Measurements from ENCODE around the gene NGDN. TPM values are rescaled to one million over a fixed set of nuclear protein-coding genes. Genes with fewer than 3 reads are reported as not detected.
"Not testable (repeated sequence)": the region's sequence is repeated elsewhere in the genome, so short reads cannot be mapped to it uniquely, and the experiment has no call there.

NGDN gene
- total and polyA plus RNA-seq, 2 of the 4 experiments (the other 2 are of a cell fraction) = 48.1 to 49.8 TPM

- H3K79me1 ChIP-seq (ENCODE audit: low read depth in 1 of 2, low read length in 2 of 2); H2BK5ac ChIP-seq (ENCODE audit: low read depth, low read length, poor library complexity, severe bottlenecking); H4K5ac ChIP-seq (ENCODE audit: low read depth, low read length); H2BK15ac ChIP-seq (ENCODE audit: low read depth, low read length); ATAC-seq (ENCODE audit: low read depth); H3K4me3 ChIP-seq (ENCODE audit: insufficient read depth, low read depth, low read length); H3K23ac ChIP-seq (ENCODE audit: low read depth, low read length); H2AK9ac ChIP-seq (replicated peaks; ENCODE audit: low read depth, low read length, poor library complexity); intact Hi-C loops (cut with micrococcal nuclease); DNase-seq; H3K14ac ChIP-seq (replicated peaks; ENCODE audit: low read depth, low read length); H2AFZ ChIP-seq (replicated peaks; ENCODE audit: low read length, poor library complexity); H3K56ac ChIP-seq (ENCODE audit: extremely low read depth, insufficient read depth, low read length); H3K4ac ChIP-seq (ENCODE audit: low read depth, low read length); H4K20me1 ChIP-seq (ENCODE audit: insufficient read depth, low read length); BruUV-seq (replicated peaks); H3K27ac ChIP-seq (ENCODE audit: insufficient read depth, low read length); H2AK5ac ChIP-seq (ENCODE audit: low read depth, low read length); H3K27me3 ChIP-seq (ENCODE audit: control insufficient read depth, insufficient read depth, low read length); H3K18ac ChIP-seq (ENCODE audit: low read depth, low read length); H3K9me3 ChIP-seq (ENCODE audit: control insufficient read depth, insufficient read depth, low read length); H3K36me3 ChIP-seq (ENCODE audit: control insufficient read depth, insufficient read depth, low read length); H3K4me1 ChIP-seq (ENCODE audit: control insufficient read depth, insufficient read depth, low read length); in situ Hi-C loops (cut with MboI; ENCODE audit: low sequenced_read_pairs); H4K8ac ChIP-seq (ENCODE audit: low read depth in 2 of 2, low read length in 2 of 2); POLR2A ChIA-PET (ENCODE audit: unreplicated experiment); H2BK120ac ChIP-seq (ENCODE audit: low read depth, low read length); dilution Hi-C loops (cut with HindIII; ENCODE audit: low sequenced_read_pairs, unreplicated experiment); H3K9me1 ChIP-seq (ENCODE audit: insufficient read depth, low read length); H3K9ac ChIP-seq (ENCODE audit: low read depth, low read length); H3K4me2 ChIP-seq (ENCODE audit: low read depth, low read length); CTCF ChIA-PET; H4K91ac ChIP-seq (ENCODE audit: insufficient read depth, low read depth, low read length); H2BK20ac ChIP-seq (ENCODE audit: low read depth, low read length): not testable (repeated sequence)
- WGBS, 2 experiments (ENCODE audit: extremely low coverage in 2 of 2, insufficient read length in 1 of 2) = 90% methylated on average over 2 of the region's 6 CpGs; no CpG with 5 or more reads in 1 of the 2 experiments
These were observed 43.7 kb upstream of the NGDN start for GRCh38 chr14:23425798-23426197.

Measured in IMR-90 (cell line).